Measurements from ENCODE around the gene ZNF837. TPM values are rescaled to one million over a fixed set of nuclear protein-coding genes. Genes with fewer than 3 reads are reported as not detected.

Gene ZNF837
- total and polyA plus RNA-seq, 2 donors (not counting 1 experiment from before 2014, with no cell fraction given): 0.27 to 1.8 TPM

DNA sequence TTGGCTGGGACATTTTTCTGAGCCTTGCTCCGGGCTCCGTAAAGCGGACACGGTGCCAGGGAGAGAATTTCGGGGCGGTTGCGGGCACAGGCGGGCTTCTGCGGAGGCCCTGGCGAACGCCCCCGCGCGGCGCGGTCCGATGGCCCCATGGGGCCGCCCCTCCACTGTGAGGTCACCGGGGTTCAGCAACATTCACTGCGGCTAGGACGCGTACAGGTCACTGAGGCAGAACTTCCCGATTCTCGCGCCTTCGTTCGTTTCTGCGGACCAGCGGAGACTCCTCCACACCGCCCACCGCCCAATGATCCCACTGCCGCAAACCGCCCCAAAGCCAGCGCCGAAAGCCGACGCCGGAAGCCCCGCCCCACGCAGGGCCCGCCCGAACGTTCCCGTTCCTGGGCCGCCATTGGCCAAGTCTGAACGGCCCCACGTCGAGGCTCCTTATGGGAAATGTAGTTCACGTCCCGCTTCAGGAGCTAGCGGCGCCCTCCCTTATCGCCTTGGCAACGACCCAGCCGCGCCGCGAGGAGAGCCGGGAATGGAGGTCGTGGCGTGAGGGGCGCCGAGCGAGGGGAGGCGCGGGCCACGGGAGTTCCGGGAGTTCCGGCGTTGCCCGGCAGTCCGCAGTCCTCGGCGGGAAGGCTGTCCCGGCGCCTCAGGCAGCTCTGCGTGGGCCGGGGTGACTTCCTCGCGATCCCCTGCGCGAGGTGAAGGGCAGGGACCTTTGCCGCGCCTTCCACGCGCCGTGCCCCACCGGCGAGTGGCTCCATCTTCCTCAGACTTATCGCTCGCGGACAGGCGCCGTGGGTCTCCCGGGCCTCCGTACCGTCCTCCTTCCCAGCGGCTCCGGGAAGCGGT, 27.6 kb upstream of the ZNF837 start, which contains the start of gene ZNF584:
Gene ZNF584 (plus strand): TSS at position 498 of the 858 bp plus-strand sequence. CDS start 499 bp downstream, outside the sequence.
- no peaks in the 10 kb centered on the region for H3K9me3 ChIP-seq (ENCODE audit: control insufficient read depth, insufficient read depth, low read depth, low read length)
- peak within 1 kb of the TSS; percentile 73 to 97 (median 86) for H3K4me3 ChIP-seq (replicated peaks in 1 of 4; ENCODE audit: control extremely low read depth in 1 of 4, insufficient read depth in 1 of 4, low read depth in 3 of 4, low read length in 4 of 4)
- peak within 1 kb of the TSS; percentile 82 for H3K9ac ChIP-seq (ENCODE audit: insufficient read depth, low read length)
- peak within 1 kb of the TSS; percentile 91 for H3K27ac ChIP-seq (ENCODE audit: insufficient read depth, low read length)
- TF ChIP-seq EZH2 (IDR thresholded peaks at IDR 0.05; ENCODE audit: low read length, missing control alignments): no peak
- TF ChIP-seq, protein P1, sequence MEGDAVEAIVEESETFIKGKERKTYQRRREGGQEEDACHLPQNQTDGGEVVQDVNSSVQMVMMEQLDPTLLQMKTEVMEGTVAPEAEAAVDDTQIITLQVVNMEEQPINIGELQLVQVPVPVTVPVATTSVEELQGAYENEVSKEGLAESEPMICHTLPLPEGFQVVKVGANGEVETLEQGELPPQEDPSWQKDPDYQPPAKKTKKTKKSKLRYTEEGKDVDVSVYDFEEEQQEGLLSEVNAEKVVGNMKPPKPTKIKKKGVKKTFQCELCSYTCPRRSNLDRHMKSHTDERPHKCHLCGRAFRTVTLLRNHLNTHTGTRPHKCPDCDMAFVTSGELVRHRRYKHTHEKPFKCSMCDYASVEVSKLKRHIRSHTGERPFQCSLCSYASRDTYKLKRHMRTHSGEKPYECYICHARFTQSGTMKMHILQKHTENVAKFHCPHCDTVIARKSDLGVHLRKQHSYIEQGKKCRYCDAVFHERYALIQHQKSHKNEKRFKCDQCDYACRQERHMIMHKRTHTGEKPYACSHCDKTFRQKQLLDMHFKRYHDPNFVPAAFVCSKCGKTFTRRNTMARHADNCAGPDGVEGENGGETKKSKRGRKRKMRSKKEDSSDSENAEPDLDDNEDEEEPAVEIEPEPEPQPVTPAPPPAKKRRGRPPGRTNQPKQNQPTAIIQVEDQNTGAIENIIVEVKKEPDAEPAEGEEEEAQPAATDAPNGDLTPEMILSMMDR (conservative IDR thresholded peaks at IDR 0.05 in 1 of 2, IDR thresholded peaks at IDR 0.05 in 1 of 2; ENCODE audit: low read depth in 1 of 2, low read length in 2 of 2): no peak
- no peaks in the 10 kb centered on the region for H3K27me3 ChIP-seq (ENCODE audit: control insufficient read depth, insufficient read depth, low read length)
- H2AFZ ChIP-seq (ENCODE audit: low read length): peak within 1 kb of the TSS; percentile 98
- DNase-seq (ENCODE audit: low read depth in 2 of 2): peak; percentile 93 to 94
- peaks cover 8% of the 10 kb centered on the region for H3K4me1 ChIP-seq (ENCODE audit: control insufficient read depth, extremely low read depth, insufficient read depth, low read length)
- peak within 1 kb of the TSS; percentile 99 for H3K4me2 ChIP-seq (ENCODE audit: extremely low read depth, insufficient read depth, low read length)
- H3K79me2 ChIP-seq (ENCODE audit: control insufficient read depth, insufficient read depth, low read length): peaks cover 26% of the 10 kb centered on the region
- H4K20me1 ChIP-seq (ENCODE audit: control insufficient read depth, extremely low read depth, insufficient read depth, low read length): no peaks in the 10 kb centered on the region
- H3K36me3 ChIP-seq (ENCODE audit: control insufficient read depth, insufficient read depth, low read length): peaks cover 2% of the 10 kb centered on the region

DNA sequence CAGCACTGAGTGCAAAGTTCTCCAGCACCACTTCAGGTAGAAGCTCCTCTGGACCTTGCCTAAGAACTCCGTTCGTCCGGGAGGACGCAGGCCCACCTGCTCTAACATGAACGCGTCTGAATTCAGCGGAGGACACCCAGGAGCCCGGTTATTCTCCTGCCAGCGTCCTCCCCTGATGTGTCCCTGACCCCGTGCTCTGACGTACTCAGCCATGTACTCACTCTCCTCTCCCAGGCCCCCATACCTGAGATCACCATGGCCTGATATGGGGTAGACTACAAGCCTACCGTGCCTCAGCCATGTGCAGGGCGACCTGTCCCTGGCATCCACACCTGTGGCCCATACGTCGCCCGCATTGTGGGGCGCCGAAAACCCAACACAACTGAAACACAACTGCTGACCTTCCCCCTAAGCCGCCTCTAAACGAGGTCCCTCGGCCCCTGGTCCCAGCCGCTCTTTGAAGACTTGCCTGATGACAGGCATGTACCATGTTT, 26.9 kb upstream of the ZNF837 start:
- H3K4me1 ChIP-seq (ENCODE audit: control insufficient read depth, extremely low read depth, insufficient read depth, low read length): peaks cover 8% of the 10 kb centered on the region
- peak overlapping the region; percentile 82 for H3K9ac ChIP-seq (ENCODE audit: insufficient read depth, low read length)
- DNase-seq (ENCODE audit: low read depth in 2 of 2): no peak
- no peaks in the 10 kb centered on the region for H3K27me3 ChIP-seq (ENCODE audit: control insufficient read depth, insufficient read depth, low read length)
- peak overlapping the region; percentile 91 for H3K27ac ChIP-seq (ENCODE audit: insufficient read depth, low read length)
- H4K20me1 ChIP-seq (ENCODE audit: control insufficient read depth, extremely low read depth, insufficient read depth, low read length): no peaks in the 10 kb centered on the region
- H3K4me2 ChIP-seq (ENCODE audit: extremely low read depth, insufficient read depth, low read length): peak overlapping the region; percentile 97
- peak overlapping the region; percentile 98 for H2AFZ ChIP-seq (ENCODE audit: low read length)
- H3K79me2 ChIP-seq (ENCODE audit: control insufficient read depth, insufficient read depth, low read length): peaks cover 26% of the 10 kb centered on the region
- H3K9me3 ChIP-seq (ENCODE audit: control insufficient read depth, insufficient read depth, low read depth, low read length): no peaks in the 10 kb centered on the region
- peak overlapping the region; percentile 73 to 97 (median 86) for H3K4me3 ChIP-seq (replicated peaks in 1 of 4; ENCODE audit: control extremely low read depth in 1 of 4, insufficient read depth in 1 of 4, low read depth in 3 of 4, low read length in 4 of 4)
- TF ChIP-seq, protein P1 (conservative IDR thresholded peaks at IDR 0.05 in 1 of 2, IDR thresholded peaks at IDR 0.05 in 1 of 2; ENCODE audit: low read depth in 1 of 2, low read length in 2 of 2): no peak
- TF ChIP-seq EZH2 (IDR thresholded peaks at IDR 0.05; ENCODE audit: low read length, missing control alignments): no peak
- peaks cover 2% of the 10 kb centered on the region for H3K36me3 ChIP-seq (ENCODE audit: control insufficient read depth, insufficient read depth, low read length)
